MCF 10A (cell line): ENCODE data around the gene HARS1. TPM values are rescaled to one million over a fixed set of nuclear protein-coding genes. Genes with fewer than 3 reads are reported as not detected.

ENCODE experiments used
- BruUV-seq: library from RNA; stranded (reverse); fragments of 400-500 nt; replicated peaks from 2 replicates; lab custom pipeline; 2021; lab: Mats Ljungman, UMichigan
- CTCF ChIA-PET: fragments of 300-600 bp; sonication (Branson Sonifier 250); formaldehyde crosslinking; extraction: SDS; loops from one replicate; lab custom pipeline; 2021; ENCODE audit warnings: antibody characterized with exemption, inconsistent platforms; lab: Yijun Ruan, JAX
- POLR2A ChIA-PET: fragments of 300-600, 350-650 bp; sonication (Branson Sonifier 250); formaldehyde crosslinking; extraction: SDS; loops from one replicate; lab custom pipeline; 2020; ENCODE audit warnings: antibody characterized with exemption, inconsistent platforms; lab: Yijun Ruan, JAX
- DNase-seq: peaks from one replicate; pipeline ENCODE4 v3.0.0-alpha.2; 2018; ENCODE audit not compliant: unreplicated experiment
- H3K27ac Mint-ChIP-seq: one replicate; pipeline ENCODE4 v1.8.0; 2022; ENCODE audit warnings: mild to moderate bottlenecking, low read depth, mixed read lengths; ENCODE audit not compliant: unreplicated experiment
- H3K27me3 Mint-ChIP-seq: one replicate; pipeline ENCODE4 v1.8.0; 2022; ENCODE audit warnings: mixed read lengths; ENCODE audit not compliant: insufficient read depth, unreplicated experiment
- H3K36me3 Mint-ChIP-seq: one replicate; pipeline ENCODE4 v1.8.0; 2022; ENCODE audit warnings: mild to moderate bottlenecking, moderate library complexity, mixed read lengths; ENCODE audit not compliant: insufficient read depth, unreplicated experiment
- H3K4me1 Mint-ChIP-seq: one replicate; pipeline ENCODE4 v1.8.0; 2022; ENCODE audit warnings: mixed read lengths; ENCODE audit not compliant: insufficient read depth, unreplicated experiment
- H3K4me3 Mint-ChIP-seq: one replicate; pipeline ENCODE4 v1.8.0; 2022; ENCODE audit warnings: mild to moderate bottlenecking, moderate library complexity, mixed read lengths; ENCODE audit not compliant: unreplicated experiment
- H3K9me3 Mint-ChIP-seq: one replicate; pipeline ENCODE4 v1.8.0; 2022; ENCODE audit warnings: mixed read lengths; ENCODE audit not compliant: unreplicated experiment
- intact Hi-C: fragments of 100-400 bp; cut with micrococcal nuclease; formaldehyde crosslinking; loops from 2 replicates; pipeline ENCODE4 v1.14.1; 2022
- total RNA-seq: library from RNA; stranded (reverse); gene quantifications from 2 replicates; pipeline ENCODE4 v1.2.3, GENCODE V29; 2022
- TF ChIP-seq, protein P1 (sequence below): fragments of 200-600 bp; IDR thresholded peaks from one replicate; pipeline ENCODE4 v1.8.0; 2022; ENCODE audit warnings: antibody characterized with exemption, mild to moderate bottlenecking; ENCODE audit not compliant: unreplicated experiment

HARS1 gene
- total RNA-seq, 1 experiment from 2014 or later: 126 TPM

- Mint-ChIP-seq H3K4me1 (peaks cover 30% of the 10 kb centered on the region), H3K9me3 (peaks cover 8% of the 10 kb centered on the region), H3K4me3 (peak overlapping the region; percentile 68), H3K36me3 (peaks cover 8% of the 10 kb centered on the region), H3K27me3 (no peaks in the 10 kb centered on the region), H3K27ac (no peak overlapping the region)
- CTCF ChIA-PET: interaction anchor here (0.5 to 3.7 kb wide), 8 partner anchors 7 to 274 kb away, joined by 3 to 12 read pairs (median 4); partner anchors contain the start of genes EIF4EBP3, IK, NDUFA2 and TMCO6
- no peak for DNase-seq
- no TSS peak for BruUV-seq
- intact Hi-C loops: no loop called here
- TF ChIP-seq, protein P1, sequence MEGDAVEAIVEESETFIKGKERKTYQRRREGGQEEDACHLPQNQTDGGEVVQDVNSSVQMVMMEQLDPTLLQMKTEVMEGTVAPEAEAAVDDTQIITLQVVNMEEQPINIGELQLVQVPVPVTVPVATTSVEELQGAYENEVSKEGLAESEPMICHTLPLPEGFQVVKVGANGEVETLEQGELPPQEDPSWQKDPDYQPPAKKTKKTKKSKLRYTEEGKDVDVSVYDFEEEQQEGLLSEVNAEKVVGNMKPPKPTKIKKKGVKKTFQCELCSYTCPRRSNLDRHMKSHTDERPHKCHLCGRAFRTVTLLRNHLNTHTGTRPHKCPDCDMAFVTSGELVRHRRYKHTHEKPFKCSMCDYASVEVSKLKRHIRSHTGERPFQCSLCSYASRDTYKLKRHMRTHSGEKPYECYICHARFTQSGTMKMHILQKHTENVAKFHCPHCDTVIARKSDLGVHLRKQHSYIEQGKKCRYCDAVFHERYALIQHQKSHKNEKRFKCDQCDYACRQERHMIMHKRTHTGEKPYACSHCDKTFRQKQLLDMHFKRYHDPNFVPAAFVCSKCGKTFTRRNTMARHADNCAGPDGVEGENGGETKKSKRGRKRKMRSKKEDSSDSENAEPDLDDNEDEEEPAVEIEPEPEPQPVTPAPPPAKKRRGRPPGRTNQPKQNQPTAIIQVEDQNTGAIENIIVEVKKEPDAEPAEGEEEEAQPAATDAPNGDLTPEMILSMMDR: no peak
- POLR2A ChIA-PET: interaction anchor here (0.6 to 11.2 kb wide), 9 partner anchors 15 to 231 kb away, joined by 4 to 143 read pairs (median 12); partner anchors contain the start of genes ANKHD1, APBB3, IK and NDUFA2
Observed at GRCh38 chr5:140631831-140632365, 59.3 kb downstream of the HARS1 start.

- TF ChIP-seq, protein P1: no peak
- peaks cover 8% of the 10 kb centered on the region for H3K36me3 Mint-ChIP-seq
- ChIA-PET POLR2A (interaction anchor here (0.9 to 11.2 kb wide), 11 partner anchors 8 to 230 kb away, joined by 3 to 143 read pairs (median 12); partner anchors contain the start of genes ANKHD1, APBB3, EIF4EBP3 and IK), CTCF (interaction anchor here (0.6 to 3.7 kb wide), 11 partner anchors 8 to 1100 kb away, joined by 3 to 12 read pairs (median 4); partner anchors contain the start of genes EIF4EBP3, IK, NDUFA2 and TMCO6)
- no TSS peak for BruUV-seq
- H3K27ac Mint-ChIP-seq: no peak overlapping the region
- H3K4me1 Mint-ChIP-seq: peaks cover 30% of the 10 kb centered on the region
- no peaks in the 10 kb centered on the region for H3K27me3 Mint-ChIP-seq
- DNase-seq: no peak
- H3K9me3 Mint-ChIP-seq: peaks cover 8% of the 10 kb centered on the region
- intact Hi-C loops: no loop called here
- no peak overlapping the region for H3K4me3 Mint-ChIP-seq
Observed at GRCh38 chr5:140631036-140631417, 60.1 kb downstream of the HARS1 start.

GRCh38 chr5:140630292-140631035 lies 60.7 kb downstream of the HARS1 start:
- no peaks in the 10 kb centered on the region for H3K27me3 Mint-ChIP-seq
- H3K9me3 Mint-ChIP-seq: peaks cover 8% of the 10 kb centered on the region
- peaks cover 30% of the 10 kb centered on the region for H3K4me1 Mint-ChIP-seq
- peak; percentile 73 for DNase-seq
- H3K4me3 Mint-ChIP-seq: no peak overlapping the region
- peaks cover 8% of the 10 kb centered on the region for H3K36me3 Mint-ChIP-seq
- intact Hi-C loops: no loop called here
- BruUV-seq: no TSS peak
- POLR2A ChIA-PET: interaction anchor here (0.6 to 11.2 kb wide), 19 partner anchors 8 to 375 kb away, joined by 3 to 143 read pairs (median 4); partner anchors contain the start of genes ANKHD1, APBB3, EIF4EBP3 and IK
- H3K27ac Mint-ChIP-seq: no peak overlapping the region
- TF ChIP-seq, protein P1: no peak
- CTCF ChIA-PET: interaction anchor here (0.6 to 3.7 kb wide), 16 partner anchors 9 to 1101 kb away, joined by 3 to 12 read pairs (median 4); partner anchors contain the start of genes EIF4EBP3, IK, NDUFA2 and TMCO6

GRCh38 chr5:140628711-140629110 lies 62.5 kb downstream of the HARS1 start:
- no peaks in the 10 kb centered on the region for H3K27me3 Mint-ChIP-seq
- peaks cover 26% of the 10 kb centered on the region for H3K4me1 Mint-ChIP-seq
- ChIA-PET CTCF (interaction anchor here (0.7 to 3.7 kb wide), 2 partner anchors 11 to 1251 kb away, joined by 3 to 12 read pairs; partner anchors contain the start of gene TMCO6), POLR2A (interaction anchor here (0.7 to 2.1 kb wide), 3 partner anchors 21 to 71 kb away, joined by 3 to 12 read pairs (median 7); partner anchors contain the start of gene SRA1)
- BruUV-seq: no TSS peak
- H3K4me3 Mint-ChIP-seq: no peak overlapping the region
- TF ChIP-seq, protein P1: no peak
- no peak overlapping the region for H3K27ac Mint-ChIP-seq
- peak; percentile 38 for DNase-seq
- peaks cover 8% of the 10 kb centered on the region for H3K36me3 Mint-ChIP-seq
- intact Hi-C loops: no loop called here
- peaks cover 8% of the 10 kb centered on the region for H3K9me3 Mint-ChIP-seq
